Nephron (organoid): Measurements from ENCODE around the gene VAMP4.

ENCODE experiments used
- H3K27ac Mint-ChIP-seq, 3 experiments: 2 replicates each; pipeline ENCODE4 v1.8.0; 2020; ENCODE audit warnings: mixed read lengths in 3 of 3, mild to moderate bottlenecking in 2 of 3, moderate library complexity in 1 of 3
- H3K27me3 Mint-ChIP-seq: 2 replicates; pipeline ENCODE4 v1.8.0; 2021; ENCODE audit warnings: low read depth, mild to moderate bottlenecking, moderate library complexity, mixed read lengths
- H3K36me3 Mint-ChIP-seq: 2 replicates; pipeline ENCODE4 v1.8.0; 2020; ENCODE audit warnings: low read depth, mixed read lengths
- H3K4me1 Mint-ChIP-seq: 2 replicates; pipeline ENCODE4 v1.8.0; 2020; ENCODE audit warnings: mixed read lengths
- H3K4me3 Mint-ChIP-seq, 3 experiments: 2 replicates each; pipeline ENCODE4 v1.8.0; 2020; ENCODE audit warnings: mild to moderate bottlenecking in 3 of 3, mixed read lengths in 3 of 3, moderate library complexity in 2 of 3
- H3K9me3 Mint-ChIP-seq: 2 replicates; pipeline ENCODE4 v1.8.0; 2020; ENCODE audit warnings: mixed read lengths
- CTCF ChIP-seq, 3 experiments: fragments of 200-600 bp; sonication (generic); IDR thresholded peaks; one replicate each; pipeline ENCODE4 v1.5.0; 2021; ENCODE audit warnings: antibody characterized with exemption in 3 of 3; ENCODE audit not compliant: unreplicated experiment in 3 of 3

VAMP4 gene

DNA sequence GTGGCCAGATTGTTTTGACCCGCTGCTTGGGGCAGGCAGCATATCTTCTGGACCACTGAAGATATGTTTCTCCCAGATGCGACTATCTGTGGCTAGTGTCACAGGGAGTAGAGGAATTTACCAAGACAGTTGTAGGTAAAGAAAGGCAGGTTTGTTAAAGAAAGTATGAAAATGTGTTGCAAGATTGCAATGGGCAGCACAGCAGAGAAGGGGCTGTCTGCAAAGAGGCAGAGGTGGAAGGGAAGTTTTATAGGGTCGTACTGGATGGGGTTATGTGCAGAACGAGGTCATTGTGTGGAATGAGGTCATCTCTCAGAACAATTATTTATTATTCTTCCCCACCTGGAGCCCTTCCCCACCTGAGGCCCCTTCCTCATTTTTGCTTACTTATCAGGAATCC is 15.0 kb upstream of the VAMP4 start:
- H3K4me3 Mint-ChIP-seq = no peak overlapping the region
- peaks cover 13% of the 10 kb centered on the region for H3K9me3 Mint-ChIP-seq
- peaks cover 11% of the 10 kb centered on the region for H3K27me3 Mint-ChIP-seq
- H3K27ac Mint-ChIP-seq = no peak overlapping the region
- TF ChIP-seq CTCF (IDR thresholded peaks at IDR 0.05; ENCODE audit: unreplicated experiment in 3 of 3) = no peak
- no peaks in the 10 kb centered on the region for H3K4me1 Mint-ChIP-seq
- H3K36me3 Mint-ChIP-seq = no peaks in the 10 kb centered on the region

- peaks cover 13% of the 10 kb centered on the region for H3K9me3 Mint-ChIP-seq
- no peak overlapping the region for H3K27ac Mint-ChIP-seq
- no peaks in the 10 kb centered on the region for H3K36me3 Mint-ChIP-seq
- H3K4me1 Mint-ChIP-seq = no peaks in the 10 kb centered on the region
- peaks cover 14% of the 10 kb centered on the region for H3K27me3 Mint-ChIP-seq
- no peak overlapping the region for H3K4me3 Mint-ChIP-seq
- TF ChIP-seq CTCF (IDR thresholded peaks at IDR 0.05; ENCODE audit: unreplicated experiment in 3 of 3) = no peak
Observed at GRCh38 chr1:171754971-171755370, 13.1 kb upstream of the VAMP4 start.

GRCh38 chr1:171754353-171754705 is 12.5 kb upstream of the VAMP4 start:
- TF ChIP-seq CTCF (IDR thresholded peaks at IDR 0.05; ENCODE audit: unreplicated experiment in 3 of 3) = no peak
- no peaks in the 10 kb centered on the region for H3K36me3 Mint-ChIP-seq
- H3K4me3 Mint-ChIP-seq = no peak overlapping the region
- H3K4me1 Mint-ChIP-seq = no peaks in the 10 kb centered on the region
- H3K9me3 Mint-ChIP-seq = peaks cover 13% of the 10 kb centered on the region
- H3K27ac Mint-ChIP-seq = no peak overlapping the region
- peaks cover 14% of the 10 kb centered on the region for H3K27me3 Mint-ChIP-seq

DNA sequence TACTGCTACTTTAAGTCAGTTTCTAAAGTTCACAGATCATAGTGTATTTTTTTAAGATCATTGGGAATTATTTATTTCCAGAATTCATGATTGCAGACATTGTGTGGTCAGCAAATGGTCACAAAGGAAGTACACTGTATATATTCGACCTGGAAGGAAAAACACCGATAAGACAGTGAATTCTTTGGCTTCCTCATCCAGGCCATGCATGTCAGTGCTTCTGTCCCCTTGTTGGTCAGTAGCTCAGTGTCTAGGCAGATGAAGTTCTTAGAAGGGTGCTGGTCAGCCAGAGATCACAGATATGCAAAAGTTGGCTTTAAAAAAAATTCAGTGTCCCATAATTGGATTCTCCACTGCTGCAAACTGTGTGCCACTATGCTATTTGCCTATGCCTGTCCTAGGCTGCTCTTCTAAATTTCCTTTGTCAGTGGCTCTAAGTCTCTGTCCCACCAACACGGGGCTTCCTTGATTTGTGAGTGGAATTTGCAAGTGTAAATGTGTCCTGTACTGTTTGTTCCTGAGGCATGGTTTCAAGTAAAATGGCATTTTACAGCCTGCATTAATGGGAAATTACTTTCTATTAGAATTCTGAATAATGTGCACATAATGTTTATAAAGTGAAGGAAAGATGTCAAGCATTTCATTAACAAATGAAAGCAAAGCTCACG is 12.0 kb upstream of the VAMP4 start:
- H3K27me3 Mint-ChIP-seq = peaks cover 14% of the 10 kb centered on the region
- H3K4me1 Mint-ChIP-seq = no peaks in the 10 kb centered on the region
- no peak overlapping the region for H3K4me3 Mint-ChIP-seq
- H3K9me3 Mint-ChIP-seq = peaks cover 13% of the 10 kb centered on the region
- H3K27ac Mint-ChIP-seq = no peak overlapping the region
- H3K36me3 Mint-ChIP-seq = no peaks in the 10 kb centered on the region
- no peak for TF ChIP-seq CTCF (IDR thresholded peaks at IDR 0.05; ENCODE audit: unreplicated experiment in 3 of 3)

DNA sequence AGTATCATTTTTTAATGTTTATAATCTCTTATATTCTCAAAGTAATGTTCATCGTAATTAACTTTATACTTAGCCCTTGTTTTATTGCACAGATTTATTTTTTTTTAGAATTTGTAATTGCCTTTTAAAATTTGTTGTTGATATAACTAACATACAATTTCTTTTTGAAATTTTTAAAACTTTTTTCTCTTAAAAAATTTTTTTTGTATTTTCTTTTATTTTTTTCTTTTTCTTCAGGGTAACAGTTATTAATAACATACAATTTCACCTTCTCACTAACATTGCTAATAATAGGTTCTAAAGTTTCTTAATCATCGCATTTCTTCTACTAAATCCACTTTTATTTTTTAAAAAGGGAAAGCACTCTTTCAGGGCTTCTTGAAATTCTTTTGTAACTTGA is 11.3 kb upstream of the VAMP4 start:
- TF ChIP-seq CTCF (IDR thresholded peaks at IDR 0.05; ENCODE audit: unreplicated experiment in 3 of 3) = no peak
- H3K4me1 Mint-ChIP-seq = no peaks in the 10 kb centered on the region
- H3K36me3 Mint-ChIP-seq = no peaks in the 10 kb centered on the region
- H3K9me3 Mint-ChIP-seq = peaks cover 13% of the 10 kb centered on the region
- no peak overlapping the region for H3K4me3 Mint-ChIP-seq
- no peak overlapping the region for H3K27ac Mint-ChIP-seq
- peaks cover 14% of the 10 kb centered on the region for H3K27me3 Mint-ChIP-seq

- Mint-ChIP-seq H3K4me1 (no peaks in the 10 kb centered on the region), H3K4me3 (no peak overlapping the region), H3K27me3 (peaks cover 14% of the 10 kb centered on the region), H3K9me3 (peaks cover 6% of the 10 kb centered on the region), H3K36me3 (no peaks in the 10 kb centered on the region), H3K27ac (no peak overlapping the region)
- TF ChIP-seq CTCF (IDR thresholded peaks at IDR 0.05; ENCODE audit: unreplicated experiment in 3 of 3) = no peak
Observed at GRCh38 chr1:171751221-171751620, 9.4 kb upstream of the VAMP4 start.
